SK-N-SH treated with all-trans-retinoic acid at 6 μM for 48 hours (cell line): ENCODE results near the gene TCERG1L.

ENCODE experiments used
- RARB ChIP-seq: fragments of 250-450 bp; sonication (Bioruptor Pico); IDR thresholded peaks from 2 replicates; pipeline ENCODE4 v1.8.0; 2021; ENCODE audit warnings: mild to moderate bottlenecking, moderate library complexity
- TF ChIP-seq, protein P1 (sequence below): fragments of 250-450 bp; sonication (Bioruptor Pico); IDR thresholded peaks from 2 replicates; pipeline ENCODE4 v1.5.0; 2020; ENCODE audit warnings: mild to moderate bottlenecking, moderate library complexity
- TF ChIP-seq, protein P2 (sequence below): fragments of 250-450 bp; sonication (Bioruptor Pico); IDR thresholded peaks from 2 replicates; pipeline ENCODE4 v1.8.0; 2020; ENCODE audit warnings: mild to moderate bottlenecking, moderate library complexity, borderline replicate concordance
- TF ChIP-seq, protein P3 (sequence below): fragments of 250-450 bp; sonication (Bioruptor Pico); IDR thresholded peaks from 2 replicates; pipeline ENCODE4 v1.5.1; 2020; ENCODE audit warnings: low read depth, mild to moderate bottlenecking, moderate library complexity

DNA sequence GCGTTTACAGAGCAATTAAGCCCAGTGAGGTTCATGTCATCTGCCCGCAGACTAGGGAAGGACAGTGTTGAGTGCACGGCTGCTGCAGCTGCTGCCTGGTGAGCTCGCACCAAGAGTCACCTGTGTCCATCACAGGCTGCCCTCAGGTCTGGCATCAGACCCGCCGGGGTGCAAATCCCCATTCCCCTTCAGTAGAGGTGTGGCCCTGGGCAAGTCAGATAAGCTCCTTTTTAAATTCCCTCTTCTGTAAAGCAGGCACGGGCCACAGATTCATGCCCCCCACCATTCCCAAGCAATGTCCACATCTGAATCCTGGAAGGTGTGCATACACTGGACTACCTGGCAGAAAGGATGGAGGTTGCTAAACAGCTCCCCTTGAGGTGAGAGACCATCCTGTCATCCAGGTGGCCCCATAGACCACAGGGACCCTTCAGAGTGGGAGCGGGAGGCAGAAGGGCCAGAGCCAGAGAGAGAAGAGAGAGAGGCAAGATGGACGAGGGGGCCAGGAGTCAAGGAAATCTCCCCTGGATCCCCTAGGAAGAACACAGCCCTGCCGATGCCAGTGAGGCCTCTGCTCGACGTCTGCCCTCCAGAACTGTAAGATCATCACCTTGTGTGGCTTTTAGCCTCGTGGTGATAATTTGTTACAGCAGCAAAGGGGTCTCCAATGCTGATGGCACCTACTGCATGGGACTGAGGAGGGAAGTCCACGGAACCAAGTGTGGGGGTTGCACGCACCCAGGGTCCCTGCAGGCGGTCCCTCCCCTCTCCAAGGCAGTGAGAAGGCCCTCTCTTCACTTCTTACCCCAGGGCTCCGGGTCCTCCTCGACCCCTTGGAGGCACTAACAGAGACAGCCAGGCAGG is 168.8 kb downstream of the TCERG1L start:
- TF ChIP-seq, protein P1, sequence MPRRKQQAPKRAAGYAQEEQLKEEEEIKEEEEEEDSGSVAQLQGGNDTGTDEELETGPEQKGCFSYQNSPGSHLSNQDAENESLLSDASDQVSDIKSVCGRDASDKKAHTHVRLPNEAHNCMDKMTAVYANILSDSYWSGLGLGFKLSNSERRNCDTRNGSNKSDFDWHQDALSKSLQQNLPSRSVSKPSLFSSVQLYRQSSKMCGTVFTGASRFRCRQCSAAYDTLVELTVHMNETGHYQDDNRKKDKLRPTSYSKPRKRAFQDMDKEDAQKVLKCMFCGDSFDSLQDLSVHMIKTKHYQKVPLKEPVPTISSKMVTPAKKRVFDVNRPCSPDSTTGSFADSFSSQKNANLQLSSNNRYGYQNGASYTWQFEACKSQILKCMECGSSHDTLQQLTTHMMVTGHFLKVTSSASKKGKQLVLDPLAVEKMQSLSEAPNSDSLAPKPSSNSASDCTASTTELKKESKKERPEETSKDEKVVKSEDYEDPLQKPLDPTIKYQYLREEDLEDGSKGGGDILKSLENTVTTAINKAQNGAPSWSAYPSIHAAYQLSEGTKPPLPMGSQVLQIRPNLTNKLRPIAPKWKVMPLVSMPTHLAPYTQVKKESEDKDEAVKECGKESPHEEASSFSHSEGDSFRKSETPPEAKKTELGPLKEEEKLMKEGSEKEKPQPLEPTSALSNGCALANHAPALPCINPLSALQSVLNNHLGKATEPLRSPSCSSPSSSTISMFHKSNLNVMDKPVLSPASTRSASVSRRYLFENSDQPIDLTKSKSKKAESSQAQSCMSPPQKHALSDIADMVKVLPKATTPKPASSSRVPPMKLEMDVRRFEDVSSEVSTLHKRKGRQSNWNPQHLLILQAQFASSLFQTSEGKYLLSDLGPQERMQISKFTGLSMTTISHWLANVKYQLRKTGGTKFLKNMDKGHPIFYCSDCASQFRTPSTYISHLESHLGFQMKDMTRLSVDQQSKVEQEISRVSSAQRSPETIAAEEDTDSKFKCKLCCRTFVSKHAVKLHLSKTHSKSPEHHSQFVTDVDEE (CRISPR knock-in tag), result no peak
- TF ChIP-seq, protein P2, sequence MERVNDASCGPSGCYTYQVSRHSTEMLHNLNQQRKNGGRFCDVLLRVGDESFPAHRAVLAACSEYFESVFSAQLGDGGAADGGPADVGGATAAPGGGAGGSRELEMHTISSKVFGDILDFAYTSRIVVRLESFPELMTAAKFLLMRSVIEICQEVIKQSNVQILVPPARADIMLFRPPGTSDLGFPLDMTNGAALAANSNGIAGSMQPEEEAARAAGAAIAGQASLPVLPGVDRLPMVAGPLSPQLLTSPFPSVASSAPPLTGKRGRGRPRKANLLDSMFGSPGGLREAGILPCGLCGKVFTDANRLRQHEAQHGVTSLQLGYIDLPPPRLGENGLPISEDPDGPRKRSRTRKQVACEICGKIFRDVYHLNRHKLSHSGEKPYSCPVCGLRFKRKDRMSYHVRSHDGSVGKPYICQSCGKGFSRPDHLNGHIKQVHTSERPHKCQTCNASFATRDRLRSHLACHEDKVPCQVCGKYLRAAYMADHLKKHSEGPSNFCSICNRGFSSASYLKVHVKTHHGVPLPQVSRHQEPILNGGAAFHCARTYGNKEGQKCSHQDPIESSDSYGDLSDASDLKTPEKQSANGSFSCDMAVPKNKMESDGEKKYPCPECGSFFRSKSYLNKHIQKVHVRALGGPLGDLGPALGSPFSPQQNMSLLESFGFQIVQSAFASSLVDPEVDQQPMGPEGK (CRISPR knock-in tag), result no peak
- TF ChIP-seq RARB (CRISPR knock-in tag), result no peak
- TF ChIP-seq, protein P3, sequence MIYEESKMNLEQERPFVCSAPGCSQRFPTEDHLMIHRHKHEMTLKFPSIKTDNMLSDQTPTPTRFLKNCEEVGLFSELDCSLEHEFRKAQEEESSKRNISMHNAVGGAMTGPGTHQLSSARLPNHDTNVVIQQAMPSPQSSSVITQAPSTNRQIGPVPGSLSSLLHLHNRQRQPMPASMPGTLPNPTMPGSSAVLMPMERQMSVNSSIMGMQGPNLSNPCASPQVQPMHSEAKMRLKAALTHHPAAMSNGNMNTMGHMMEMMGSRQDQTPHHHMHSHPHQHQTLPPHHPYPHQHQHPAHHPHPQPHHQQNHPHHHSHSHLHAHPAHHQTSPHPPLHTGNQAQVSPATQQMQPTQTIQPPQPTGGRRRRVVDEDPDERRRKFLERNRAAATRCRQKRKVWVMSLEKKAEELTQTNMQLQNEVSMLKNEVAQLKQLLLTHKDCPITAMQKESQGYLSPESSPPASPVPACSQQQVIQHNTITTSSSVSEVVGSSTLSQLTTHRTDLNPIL (CRISPR knock-in tag), result no peak
